Thoracic aorta (tissue), 2 donors: ENCODE results near the gene KRTAP5-9. TPM values are rescaled to one million over a fixed set of nuclear protein-coding genes. Genes with fewer than 3 reads are reported as not detected.
"Not testable (repeated sequence)": the region's sequence is repeated elsewhere in the genome, so short reads cannot be mapped to it uniquely, and the experiment has no call there.

Experiments
- ATAC-seq: fragments of 150-250 bp; one replicate; pipeline ENCODE4 v1.8.0; 2017; ENCODE audit warnings: low read depth; ENCODE audit not compliant: insufficient number of reproducible peaks, low FRiP score
- DNase-seq: peaks from one replicate; pipeline ENCODE4 v3.0.0-alpha.2; 2020; ENCODE audit warnings: low spot score
- H3K27ac ChIP-seq, 2 donors: fragments of 200-600 bp; sonication (generic); 1 replicate in 1 of 2; 2 replicates in 1 of 2; pipeline ENCODE4 v1.5.1; 2016; ENCODE audit warnings: mild to moderate bottlenecking in 2 of 2, moderate library complexity in 2 of 2
- H3K27me3 ChIP-seq: fragments of 200-600 bp; sonication (generic); replicated peaks from 2 replicates; pipeline ENCODE4 v1.6.0; 2016; ENCODE audit warnings: mild to moderate bottlenecking; ENCODE audit not compliant: insufficient read depth
- H3K36me3 ChIP-seq: fragments of 200-600 bp; sonication (generic); one replicate; pipeline ENCODE4 v1.5.1; 2016
- H3K4me1 ChIP-seq, 2 donors: fragments of 200-600 bp; sonication (generic); 1 replicate in 1 of 2; 2 replicates in 1 of 2; pipeline versions ENCODE4 v1.5.1 to v1.6.0; 2016; ENCODE audit warnings: low read depth in 2 of 2, mild to moderate bottlenecking in 1 of 2; ENCODE audit not compliant: control insufficient read depth in 1 of 2
- H3K4me3 ChIP-seq: fragments of 200-600 bp; sonication (generic); 2 replicates; pipeline ENCODE4 v1.5.1; 2016; ENCODE audit warnings: mild to moderate bottlenecking
- H3K9me3 ChIP-seq: fragments of 200-600 bp; sonication (generic); 2 replicates; pipeline ENCODE4 v1.5.1; 2016
- total RNA-seq, 2 donors: library from RNA; depleted of rRNA; stranded (reverse); fragments of >200 nt; gene quantifications; one replicate each; pipeline versions ENCODE4 v1.1.0 to v1.2.3, GENCODE V29; 2016
- TF ChIP-seq, protein P1 (sequence below): fragments of 200-600 bp; sonication (generic); IDR thresholded peaks from one replicate; pipeline ENCODE4 v1.5.1; 2019; ENCODE audit warnings: antibody characterized with exemption

Gene KRTAP5-9
- total RNA-seq, 2 donors from 2014 or later, result not detected

GRCh38 chr11:71507102-71507501, 41.1 kb upstream of the KRTAP5-9 start:
- Histone ChIP-seq H3K27me3 (no peaks in the 10 kb centered on the region), H3K27ac (no peak overlapping the region), H3K4me3 (no peak overlapping the region), H3K36me3 (peaks cover 25% of the 10 kb centered on the region), H3K4me1 (no peaks in the 10 kb centered on the region), H3K9me3 (peaks cover 20% of the 10 kb centered on the region)
- TF ChIP-seq, protein P1, sequence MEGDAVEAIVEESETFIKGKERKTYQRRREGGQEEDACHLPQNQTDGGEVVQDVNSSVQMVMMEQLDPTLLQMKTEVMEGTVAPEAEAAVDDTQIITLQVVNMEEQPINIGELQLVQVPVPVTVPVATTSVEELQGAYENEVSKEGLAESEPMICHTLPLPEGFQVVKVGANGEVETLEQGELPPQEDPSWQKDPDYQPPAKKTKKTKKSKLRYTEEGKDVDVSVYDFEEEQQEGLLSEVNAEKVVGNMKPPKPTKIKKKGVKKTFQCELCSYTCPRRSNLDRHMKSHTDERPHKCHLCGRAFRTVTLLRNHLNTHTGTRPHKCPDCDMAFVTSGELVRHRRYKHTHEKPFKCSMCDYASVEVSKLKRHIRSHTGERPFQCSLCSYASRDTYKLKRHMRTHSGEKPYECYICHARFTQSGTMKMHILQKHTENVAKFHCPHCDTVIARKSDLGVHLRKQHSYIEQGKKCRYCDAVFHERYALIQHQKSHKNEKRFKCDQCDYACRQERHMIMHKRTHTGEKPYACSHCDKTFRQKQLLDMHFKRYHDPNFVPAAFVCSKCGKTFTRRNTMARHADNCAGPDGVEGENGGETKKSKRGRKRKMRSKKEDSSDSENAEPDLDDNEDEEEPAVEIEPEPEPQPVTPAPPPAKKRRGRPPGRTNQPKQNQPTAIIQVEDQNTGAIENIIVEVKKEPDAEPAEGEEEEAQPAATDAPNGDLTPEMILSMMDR, result no peak
- no peak for ATAC-seq
- no peak for DNase-seq

- no peak overlapping the region for H3K27ac ChIP-seq
- H3K4me3 ChIP-seq, result no peak overlapping the region
- ATAC-seq, result no peak
- no peaks in the 10 kb centered on the region for H3K9me3 ChIP-seq
- TF ChIP-seq, protein P1, result no peak
- no peaks in the 10 kb centered on the region for H3K4me1 ChIP-seq
- no peak for DNase-seq
- H3K36me3 ChIP-seq, result no peaks in the 10 kb centered on the region
- H3K27me3 ChIP-seq, result no peaks in the 10 kb centered on the region
These were observed 29.4 kb upstream of the KRTAP5-9 start for GRCh38 chr11:71518506-71519471.

GRCh38 chr11:71519546-71519945, 28.7 kb upstream of the KRTAP5-9 start:
- H3K4me3 ChIP-seq, result no peak overlapping the region
- no peak for ATAC-seq
- no peaks in the 10 kb centered on the region for H3K9me3 ChIP-seq
- TF ChIP-seq, protein P1, result no peak
- no peak for DNase-seq
- no peaks in the 10 kb centered on the region for H3K36me3 ChIP-seq
- H3K27me3 ChIP-seq, result no peaks in the 10 kb centered on the region
- H3K27ac ChIP-seq, result no peak overlapping the region
- H3K4me1 ChIP-seq, result no peaks in the 10 kb centered on the region

GRCh38 chr11:71525188-71525937, 22.9 kb upstream of the KRTAP5-9 start:
- DNase-seq (no peak), ATAC-seq (no peak)
- no peaks in the 10 kb centered on the region for H3K4me1 ChIP-seq
- no peaks in the 10 kb centered on the region for H3K27me3 ChIP-seq
- no peak overlapping the region for H3K27ac ChIP-seq
- TF ChIP-seq, protein P1, result no peak
- no peak overlapping the region for H3K4me3 ChIP-seq
- H3K36me3 ChIP-seq, result no peaks in the 10 kb centered on the region
- no peaks in the 10 kb centered on the region for H3K9me3 ChIP-seq

GRCh38 chr11:71525938-71526495, 22.2 kb upstream of the KRTAP5-9 start:
- Histone ChIP-seq H3K9me3 (no peaks in the 10 kb centered on the region), H3K4me1 (no peaks in the 10 kb centered on the region), H3K27ac (no peak overlapping the region), H3K4me3 (no peak overlapping the region), H3K27me3 (no peaks in the 10 kb centered on the region), H3K36me3 (no peaks in the 10 kb centered on the region)
- no peak for DNase-seq
- TF ChIP-seq, protein P1, result no peak
- no peak for ATAC-seq

GRCh38 chr11:71526796-71527575, 21.2 kb upstream of the KRTAP5-9 start, which contains the start of gene KRTAP5-7:
TSS of gene KRTAP5-7 (plus strand) at chr11:71527267. CDS start at chr11:71527301, 34 bp downstream.
- not testable (repeated sequence) for H3K4me1 ChIP-seq, H3K9me3 ChIP-seq, H3K36me3 ChIP-seq, ATAC-seq, H3K4me3 ChIP-seq, H3K27me3 ChIP-seq, DNase-seq, H3K27ac ChIP-seq
